ENCODE measurements around the gene LEF1. TPM values are rescaled to one million over a fixed set of nuclear protein-coding genes. Genes with fewer than 3 reads are reported as not detected.

Gene LEF1
- total RNA-seq, 1 donor from 2014 or later: 76.6 TPM

DNA sequence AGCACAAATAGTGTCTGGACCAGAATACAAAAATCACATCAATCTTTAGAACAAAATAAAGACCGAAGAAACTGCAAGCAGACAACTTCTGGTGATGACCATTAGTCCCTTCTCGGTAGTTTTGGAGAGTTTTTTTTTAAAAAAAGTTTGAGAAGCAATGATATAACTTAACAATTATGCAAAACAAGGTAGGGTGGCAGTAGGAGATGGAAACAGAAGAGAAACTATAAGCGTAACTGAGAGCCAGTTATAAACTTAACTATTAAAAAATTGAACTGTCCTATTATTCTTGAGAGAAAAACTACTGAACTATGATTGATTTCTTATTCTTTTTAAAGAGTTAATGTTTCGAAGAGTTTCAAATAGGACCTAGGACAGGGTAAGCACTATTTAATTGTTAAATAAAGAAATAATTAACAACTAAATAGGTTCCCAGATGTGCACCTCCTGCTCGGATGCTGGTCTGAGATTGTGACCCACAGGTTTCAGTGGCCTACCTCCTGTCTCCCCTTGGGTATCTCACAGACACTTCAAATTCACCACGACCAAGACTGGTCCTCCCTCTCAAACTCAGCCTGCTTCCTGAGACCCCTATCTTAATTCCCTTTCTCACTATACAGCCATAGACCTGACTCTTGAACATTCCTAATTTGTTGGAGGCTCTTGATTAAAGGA is 81.3 kb downstream of the LEF1 start:
- no peaks in the 10 kb centered on the region for H3K9me3 Mint-ChIP-seq
- H3K27ac Mint-ChIP-seq: no peak overlapping the region
- H3K36me3 Mint-ChIP-seq: peaks cover 21% of the 10 kb centered on the region
- no peaks in the 10 kb centered on the region for H3K4me1 Mint-ChIP-seq
- TF ChIP-seq, protein P1, sequence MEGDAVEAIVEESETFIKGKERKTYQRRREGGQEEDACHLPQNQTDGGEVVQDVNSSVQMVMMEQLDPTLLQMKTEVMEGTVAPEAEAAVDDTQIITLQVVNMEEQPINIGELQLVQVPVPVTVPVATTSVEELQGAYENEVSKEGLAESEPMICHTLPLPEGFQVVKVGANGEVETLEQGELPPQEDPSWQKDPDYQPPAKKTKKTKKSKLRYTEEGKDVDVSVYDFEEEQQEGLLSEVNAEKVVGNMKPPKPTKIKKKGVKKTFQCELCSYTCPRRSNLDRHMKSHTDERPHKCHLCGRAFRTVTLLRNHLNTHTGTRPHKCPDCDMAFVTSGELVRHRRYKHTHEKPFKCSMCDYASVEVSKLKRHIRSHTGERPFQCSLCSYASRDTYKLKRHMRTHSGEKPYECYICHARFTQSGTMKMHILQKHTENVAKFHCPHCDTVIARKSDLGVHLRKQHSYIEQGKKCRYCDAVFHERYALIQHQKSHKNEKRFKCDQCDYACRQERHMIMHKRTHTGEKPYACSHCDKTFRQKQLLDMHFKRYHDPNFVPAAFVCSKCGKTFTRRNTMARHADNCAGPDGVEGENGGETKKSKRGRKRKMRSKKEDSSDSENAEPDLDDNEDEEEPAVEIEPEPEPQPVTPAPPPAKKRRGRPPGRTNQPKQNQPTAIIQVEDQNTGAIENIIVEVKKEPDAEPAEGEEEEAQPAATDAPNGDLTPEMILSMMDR (IDR thresholded peaks at IDR 0.05; ENCODE audit: unreplicated experiment): no peak
- DNase-seq (ENCODE audit: low spot score in 2 of 2, unreplicated experiment in 2 of 2): no peak
- H3K4me3 Mint-ChIP-seq: no peak overlapping the region
- H3K27me3 Mint-ChIP-seq (ENCODE audit: low read depth): no peaks in the 10 kb centered on the region

DNA sequence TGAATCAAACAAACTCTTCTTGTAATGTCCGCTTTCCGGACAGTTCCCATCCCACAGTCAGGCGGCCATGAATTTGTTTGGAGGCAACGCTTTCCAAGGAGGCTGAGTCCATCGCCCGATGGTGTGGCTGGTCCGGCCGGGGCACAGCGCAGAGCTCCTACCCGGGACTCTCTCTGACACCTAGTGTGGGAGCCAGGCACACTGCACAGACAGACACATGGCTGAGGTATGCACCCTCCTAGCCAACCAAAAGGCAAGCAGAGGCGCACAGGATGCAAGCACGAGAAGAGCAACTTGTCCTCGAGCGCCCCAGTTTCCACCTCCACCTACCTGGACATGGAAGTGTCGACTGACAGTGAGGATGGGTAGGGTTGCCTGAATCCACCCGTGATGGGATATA is 87.5 kb downstream of the LEF1 start:
- Mint-ChIP-seq H3K4me3 (no peak overlapping the region), H3K36me3 (peaks cover 38% of the 10 kb centered on the region), H3K4me1 (no peaks in the 10 kb centered on the region), H3K27ac (no peak overlapping the region), H3K9me3 (no peaks in the 10 kb centered on the region), H3K27me3 (ENCODE audit: low read depth) (no peaks in the 10 kb centered on the region)
- TF ChIP-seq, protein P1 (IDR thresholded peaks at IDR 0.05; ENCODE audit: unreplicated experiment): no peak
- DNase-seq (ENCODE audit: low spot score in 2 of 2, unreplicated experiment in 2 of 2): no peak

DNA sequence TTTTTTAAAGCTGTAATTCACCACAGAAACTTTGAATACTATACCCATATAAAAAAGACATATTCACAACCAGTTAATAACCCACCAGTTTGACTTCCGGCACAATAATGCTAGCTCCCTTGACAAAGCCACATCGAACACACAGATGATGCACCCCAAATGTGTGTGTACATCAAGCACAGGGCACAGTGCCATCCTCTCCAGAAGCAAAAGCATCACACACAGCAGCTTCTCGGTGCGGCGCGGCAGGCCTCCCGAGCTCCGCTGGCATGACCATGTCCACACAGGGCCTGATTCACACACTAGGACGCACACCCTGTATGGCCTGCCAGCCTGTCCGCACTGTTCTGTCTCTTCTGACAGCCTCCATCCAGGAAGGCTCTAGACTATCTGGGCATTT is 88.0 kb downstream of the LEF1 start:
- Mint-ChIP-seq H3K27me3 (ENCODE audit: low read depth) (no peaks in the 10 kb centered on the region), H3K4me3 (no peak overlapping the region), H3K36me3 (peaks cover 38% of the 10 kb centered on the region), H3K9me3 (no peaks in the 10 kb centered on the region), H3K4me1 (no peaks in the 10 kb centered on the region), H3K27ac (peak overlapping the region; percentile 21)
- no peak for DNase-seq (ENCODE audit: low spot score in 2 of 2, unreplicated experiment in 2 of 2)
- TF ChIP-seq, protein P1 (IDR thresholded peaks at IDR 0.05; ENCODE audit: unreplicated experiment): no peak

DNA sequence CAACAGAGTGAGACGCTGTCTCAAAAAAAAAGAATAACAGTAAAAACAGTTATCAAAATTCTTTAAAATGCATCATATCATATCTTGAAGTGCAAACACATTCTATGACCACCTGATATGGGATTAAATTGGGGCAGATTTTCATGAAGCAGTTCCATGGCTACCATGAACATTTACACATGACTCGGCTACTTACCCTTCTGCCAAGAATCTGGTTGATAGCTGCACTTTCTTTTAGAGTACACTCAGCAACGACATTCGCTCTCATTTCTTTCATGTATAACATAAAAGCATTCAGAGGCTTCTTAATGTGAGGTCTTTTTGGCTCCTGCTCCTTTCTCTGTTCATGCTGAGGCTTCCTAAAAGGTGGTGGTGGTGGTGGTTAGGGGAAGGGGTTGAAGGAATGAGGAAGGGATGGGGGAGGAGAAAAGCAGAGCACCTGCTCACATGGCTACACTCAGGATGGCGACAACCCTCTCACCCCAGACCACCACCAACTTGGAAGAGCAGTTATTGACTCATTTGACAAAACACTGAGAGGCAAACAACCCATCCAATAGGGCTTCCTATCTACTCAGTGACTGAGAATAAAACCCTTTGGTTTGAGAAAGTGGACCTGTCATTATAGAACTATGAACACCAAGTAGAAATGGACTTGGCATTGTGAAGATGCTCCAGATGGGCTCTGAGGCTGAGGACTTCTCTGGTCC is 90.6 kb downstream of the LEF1 start:
- no peaks in the 10 kb centered on the region for H3K9me3 Mint-ChIP-seq
- H3K4me3 Mint-ChIP-seq: no peak overlapping the region
- no peak overlapping the region for H3K27ac Mint-ChIP-seq
- no peaks in the 10 kb centered on the region for H3K27me3 Mint-ChIP-seq (ENCODE audit: low read depth)
- TF ChIP-seq, protein P1 (IDR thresholded peaks at IDR 0.05; ENCODE audit: unreplicated experiment): no peak
- DNase-seq (ENCODE audit: low spot score in 2 of 2, unreplicated experiment in 2 of 2): no peak
- peaks cover 38% of the 10 kb centered on the region for H3K36me3 Mint-ChIP-seq
- no peaks in the 10 kb centered on the region for H3K4me1 Mint-ChIP-seq

DNA sequence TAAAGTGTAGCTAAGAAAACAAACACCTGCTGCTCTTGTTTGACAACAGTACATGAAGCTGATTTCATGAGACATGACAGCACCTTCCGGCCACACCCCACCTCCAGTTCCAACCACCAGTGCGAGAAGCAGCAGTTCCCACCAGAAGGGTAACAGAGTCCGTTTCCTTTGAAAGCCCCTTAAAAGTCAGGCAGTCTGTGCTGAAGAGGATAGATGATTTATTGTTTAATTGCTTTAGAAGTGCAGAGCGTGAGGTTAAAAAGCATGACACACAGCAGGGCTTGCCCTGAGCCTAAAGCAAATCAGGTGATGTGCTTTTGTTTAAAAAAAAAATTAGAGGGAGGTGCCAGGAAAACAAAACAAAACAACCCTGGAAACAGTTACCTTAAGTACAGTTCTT is 96.4 kb downstream of the LEF1 start:
- H3K36me3 Mint-ChIP-seq: peaks cover 19% of the 10 kb centered on the region
- H3K27ac Mint-ChIP-seq: no peak overlapping the region
- DNase-seq (ENCODE audit: low spot score in 2 of 2, unreplicated experiment in 2 of 2): no peak
- TF ChIP-seq, protein P1 (IDR thresholded peaks at IDR 0.05; ENCODE audit: unreplicated experiment): no peak
- H3K27me3 Mint-ChIP-seq (ENCODE audit: low read depth): no peaks in the 10 kb centered on the region
- no peaks in the 10 kb centered on the region for H3K9me3 Mint-ChIP-seq
- no peak overlapping the region for H3K4me3 Mint-ChIP-seq
- H3K4me1 Mint-ChIP-seq: peaks cover 5% of the 10 kb centered on the region

Measured in mesothelial cell of epicardium (in vitro differentiated cells).